Stimulated activated CD4-positive, alpha-beta T cell treated with anti-CD3 and anti-CD28 coated beads, Interleukin-15, amount 100 ng/mL, for 1 hour (primary cell): Measurements from ENCODE around the gene PECR.

Source experiments
- DNase-seq, 2 donors: peaks; one replicate each; pipeline ENCODE4 v3.0.0-alpha.2; 2020; ENCODE audit warnings: low read depth in 1 of 2, low spot score in 1 of 2

Gene PECR

DNA sequence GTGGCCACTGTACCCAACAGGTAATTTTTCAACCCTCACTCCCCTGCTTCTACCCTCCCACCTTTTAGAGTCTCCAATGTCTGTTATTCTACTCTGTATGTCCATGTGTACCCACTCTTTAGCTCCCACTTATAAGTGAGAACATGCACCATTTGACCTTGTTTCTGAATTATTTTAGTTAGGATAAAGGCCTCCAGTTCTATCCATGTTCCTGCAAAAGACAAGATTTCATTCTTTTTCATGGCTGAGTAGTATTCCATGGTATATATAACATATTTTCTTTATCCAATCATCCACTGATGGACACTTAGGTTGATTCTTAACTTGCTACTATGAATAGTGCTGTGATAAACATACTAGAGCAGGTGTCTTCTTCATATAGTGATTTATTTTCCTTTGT, 9.1 kb downstream of the PECR start:
- DNase-seq = no peak

DNA sequence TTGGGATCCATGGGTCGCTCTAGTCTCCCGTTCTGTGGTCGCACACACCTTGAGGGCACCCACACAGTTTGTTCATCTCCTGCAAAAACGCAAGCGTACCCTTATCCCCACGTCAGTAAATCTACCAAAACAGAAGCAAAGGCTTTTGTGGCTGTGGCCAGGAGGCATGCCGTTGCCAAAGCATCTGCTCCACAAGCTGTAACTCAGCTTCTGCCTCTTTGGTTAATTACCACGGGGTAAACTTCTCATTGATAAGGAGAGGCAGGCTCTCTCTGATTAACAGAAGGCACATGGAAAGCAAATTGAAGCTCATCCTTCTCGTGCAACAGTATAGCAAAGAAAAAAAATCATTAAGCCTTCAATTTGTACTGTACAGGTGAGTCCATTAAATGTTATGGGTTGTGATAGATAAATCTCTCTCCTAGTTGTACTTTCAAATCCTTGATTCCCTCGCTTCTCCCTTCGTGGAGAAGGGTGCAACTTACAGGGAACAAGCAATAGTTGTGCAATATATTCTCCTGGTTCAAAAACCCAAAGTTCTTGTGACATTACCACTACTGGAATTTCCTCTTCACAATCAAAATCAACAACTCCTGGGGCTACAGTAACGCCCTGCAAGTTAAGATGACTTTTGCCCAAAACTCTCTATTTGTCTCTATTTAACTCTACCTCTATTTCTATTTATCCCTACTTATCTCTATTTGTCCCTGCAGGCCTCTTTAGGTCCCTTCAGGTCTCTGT, 10.3 kb downstream of the PECR start:
- DNase-seq = no peak

DNA sequence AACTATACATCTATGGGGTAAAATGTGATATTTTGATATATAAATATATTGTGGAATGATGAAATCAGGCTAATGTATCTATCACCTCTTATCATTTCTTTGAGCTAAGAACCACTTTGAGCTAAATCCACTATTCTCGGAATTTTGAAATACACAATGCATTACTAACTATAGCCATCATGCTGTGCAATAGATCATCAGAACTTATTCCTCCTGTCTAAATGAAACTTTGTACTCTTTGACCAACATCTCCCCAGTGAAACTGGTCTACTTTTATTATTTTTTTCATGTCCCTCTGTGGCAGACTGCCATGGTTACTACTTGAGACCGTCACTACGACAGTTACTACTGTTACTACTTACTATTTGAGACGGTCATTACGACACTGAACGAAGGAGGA, 11.4 kb downstream of the PECR start:
- DNase-seq = no peak

DNA sequence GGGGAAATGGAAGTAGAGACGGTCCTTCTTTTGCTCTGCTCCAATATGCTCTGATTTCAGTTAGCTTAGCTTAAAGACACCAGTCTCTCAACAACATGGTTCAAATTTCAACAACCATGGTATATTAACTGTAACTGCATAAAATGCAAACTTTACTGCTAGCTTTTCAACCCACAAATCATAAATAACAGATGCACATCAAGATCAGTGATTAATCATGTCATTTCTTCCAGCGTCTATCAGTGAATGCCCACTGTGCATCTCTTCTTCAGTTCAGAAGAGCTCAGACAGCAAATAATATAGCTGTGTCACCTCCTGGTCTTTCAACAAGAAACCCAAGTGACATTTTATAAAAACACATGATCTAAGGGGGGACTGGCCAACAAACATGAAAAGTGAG, 12.6 kb downstream of the PECR start:
- DNase-seq = no peak

GRCh38 chr2:216066230-216066629, 15.4 kb downstream of the PECR start:
- DNase-seq = no peak

GRCh38 chr2:216064665-216065064, 16.9 kb downstream of the PECR start:
- no peak for DNase-seq

- DNase-seq = no peak
These were observed 17.5 kb downstream of the PECR start for GRCh38 chr2:216064014-216064630.

GRCh38 chr2:216059233-216059834, 22.3 kb downstream of the PECR start:
- DNase-seq = no peak

- peak; percentile 17 to 22 for DNase-seq
These were observed 23.9 kb downstream of the PECR start for GRCh38 chr2:216057688-216058193.

DNA sequence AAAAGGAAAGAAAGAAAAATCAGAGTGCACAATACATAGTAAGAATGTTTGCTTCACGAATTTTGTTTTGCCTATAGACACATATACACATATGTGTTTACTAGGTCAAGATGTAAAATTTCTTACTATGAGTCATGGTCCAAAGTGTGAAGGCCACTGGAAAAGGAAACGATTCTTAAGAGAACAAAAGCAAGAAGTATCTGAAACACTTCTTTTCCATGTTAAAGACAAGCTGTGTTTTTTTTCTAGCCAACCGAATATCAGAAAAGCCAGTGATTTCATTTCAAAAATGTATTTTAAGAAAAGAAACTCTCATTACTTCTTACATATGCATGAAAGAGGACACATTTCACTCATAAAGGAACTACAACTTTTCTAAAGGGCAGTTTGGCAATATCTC, 24.9 kb downstream of the PECR start:
- no peak for DNase-seq

- DNase-seq = no peak
These were observed 25.9 kb downstream of the PECR start for GRCh38 chr2:216055680-216056079.

GRCh38 chr2:216052420-216052819, 29.2 kb downstream of the PECR start:
- no peak for DNase-seq

GRCh38 chr2:216051350-216051749, 30.3 kb downstream of the PECR start:
- no peak for DNase-seq

- DNase-seq = no peak
These were observed 32.2 kb downstream of the PECR start for GRCh38 chr2:216049452-216049851.

DNA sequence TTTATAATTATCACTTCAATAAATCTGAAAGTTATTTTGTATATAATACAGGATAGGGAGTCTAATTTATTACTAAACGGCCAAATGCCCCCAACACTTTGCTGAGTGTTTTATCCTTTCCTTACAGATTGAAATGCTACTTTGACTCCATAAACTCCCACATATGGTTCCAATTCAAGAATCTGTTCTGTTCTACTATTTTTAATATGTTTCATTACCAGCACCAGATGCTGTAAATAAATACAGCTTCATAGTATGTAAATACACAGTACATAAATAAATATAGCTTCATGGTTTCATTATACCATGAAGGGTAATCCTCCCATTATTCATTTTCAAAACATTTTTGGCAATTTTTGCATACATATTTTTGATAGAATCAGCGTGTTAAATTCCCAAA, 34.2 kb downstream of the PECR start:
- DNase-seq = no peak

GRCh38 chr2:216044883-216045486, 36.6 kb downstream of the PECR start:
- DNase-seq = no peak

- no peak for DNase-seq
These were observed 37.7 kb downstream of the PECR start for GRCh38 chr2:216043949-216044348.

DNA sequence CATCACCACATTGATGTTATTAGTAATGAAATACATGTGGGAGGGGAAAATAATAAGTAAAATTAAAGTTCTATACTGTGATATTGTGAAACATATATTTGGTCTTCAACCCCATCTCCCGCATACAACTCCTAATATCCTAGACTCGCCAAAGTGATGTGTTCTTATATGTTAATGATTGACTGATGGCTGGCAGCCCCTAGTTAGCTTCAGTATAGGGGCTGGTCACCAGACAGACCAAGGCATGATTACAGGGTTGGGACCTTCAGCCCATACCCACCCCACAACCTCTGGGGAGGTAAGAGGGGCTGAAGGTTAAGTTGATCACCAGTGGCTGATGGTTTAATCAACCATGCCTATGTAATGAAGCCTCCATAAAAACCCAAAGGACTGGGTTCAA, 40.2 kb downstream of the PECR start:
- DNase-seq = no peak

- DNase-seq = no peak
These were observed 41.7 kb downstream of the PECR start for GRCh38 chr2:216039918-216040317.

- DNase-seq = peak; percentile 47 to 68
These were observed 47.5 kb downstream of the PECR start for GRCh38 chr2:216034065-216034464.

DNA sequence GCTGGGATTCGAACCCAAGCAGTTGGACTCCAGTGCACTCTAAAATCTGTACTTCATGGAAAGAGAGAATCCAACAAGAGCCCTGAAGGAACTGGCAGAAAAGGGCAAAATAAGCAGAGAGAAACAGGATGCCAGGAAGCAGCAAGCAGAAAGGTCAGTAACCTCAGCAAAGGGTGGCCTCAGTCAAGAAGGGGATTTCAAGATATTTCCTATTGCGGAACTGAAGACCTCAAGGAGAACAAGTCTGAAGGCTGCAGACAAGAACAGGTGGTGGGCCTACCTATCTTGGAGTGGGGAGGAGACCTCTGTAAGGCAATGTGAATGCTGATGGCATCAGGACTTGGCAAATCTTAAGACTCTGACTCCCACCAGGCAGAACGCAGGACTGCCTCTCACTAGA, 48.2 kb downstream of the PECR start:
- DNase-seq = no peak
